Thyroid gland (tissue), 4 donors: Measurements from ENCODE around the gene ANGPTL5. TPM values are rescaled to one million over a fixed set of nuclear protein-coding genes. Genes with fewer than 3 reads are reported as not detected.

Experiments used
- DNase-seq, 2 donors: peaks; one replicate each; pipeline ENCODE4 v3.0.0-alpha.2; 2019
- H3K27ac ChIP-seq, 3 donors: fragments of 200-600 bp; sonication (generic); 1 replicate in 2 of 3; 2 replicates in 1 of 3; pipeline ENCODE4 v1.5.1; 2016 to 2019; ENCODE audit warnings: mild to moderate bottlenecking in 1 of 3, moderate library complexity in 1 of 3
- H3K27me3 ChIP-seq: fragments of 200-600 bp; sonication (generic); one replicate; pipeline ENCODE4 v1.5.1; 2019
- H3K36me3 ChIP-seq, 2 donors: fragments of 200-600 bp; sonication (generic); one replicate each; pipeline ENCODE4 v1.5.1; 2016 to 2019
- H3K4me1 ChIP-seq, 2 donors: fragments of 200-600 bp; sonication (generic); one replicate each; pipeline ENCODE4 v1.5.1; 2017 to 2019
- H3K4me3 ChIP-seq, 3 donors: fragments of 200-600 bp; sonication (generic); replicated peaks in 1 of 3; 1 replicate in 2 of 3; 2 replicates in 1 of 3; pipeline ENCODE4 v1.5.1; 2016; ENCODE audit warnings: mild to moderate bottlenecking in 1 of 3
- H3K9me3 ChIP-seq: fragments of 200-600 bp; sonication (generic); one replicate; pipeline ENCODE4 v1.5.1; 2017
- CTCF ChIP-seq, 6 experiments: fragments of 200-600 bp in 3 of 6; fragments of 450-650 bp in 3 of 6; sonication (generic) in 3 of 6; IDR thresholded peaks; one replicate each; pipeline ENCODE4 v1.5.1; 2016 to 2019; ENCODE audit warnings: antibody characterized with exemption in 6 of 6, mild to moderate bottlenecking in 2 of 6, inconsistent platforms in 1 of 6, moderate library complexity in 1 of 6
- POLR2A ChIP-seq, 2 donors: fragments of 450-650 bp; IDR thresholded peaks; one replicate each; pipeline ENCODE4 v1.6.1; 2017; ENCODE audit warnings: antibody characterized with exemption in 2 of 2, mild to moderate bottlenecking in 2 of 2, moderate library complexity in 1 of 2
- whole genome bisulfite sequencing, 2 donors: methylation state at CpG; one replicate each; pipeline ENCODE4 v1.1.5; 2017; 5-methylcytosine and 5-hydroxymethylcytosine counted together
- intact Hi-C: fragments of 100-400 bp; cut with DNase I; formaldehyde crosslinking; loops from one replicate; pipeline ENCODE4 v1.15.1; 2023
- total RNA-seq, 4 donors: library from RNA; depleted of rRNA; stranded (reverse); fragments of >200 nt; gene quantifications; one replicate each; pipeline ENCODE4 v1.2.3, GENCODE V29; 2016

The ANGPTL5 gene
- total RNA-seq, 4 donors from 2014 or later, result 0.63 to 2.3 (median 1.2) TPM; not detected in 1

GRCh38 chr11:101907815-101908214, 8.5 kb downstream of the ANGPTL5 start:
- DNase-seq, result no peak
- H3K4me3 ChIP-seq, result no peak overlapping the region
- intact Hi-C loops, result no loop called here
- TF ChIP-seq POLR2A (IDR thresholded peaks at IDR 0.05) (no peak), CTCF (IDR thresholded peaks at IDR 0.05) (no peak)
- H3K27me3 ChIP-seq, result no peaks in the 10 kb centered on the region
- no peaks in the 10 kb centered on the region for H3K4me1 ChIP-seq
- H3K36me3 ChIP-seq, result no peaks in the 10 kb centered on the region
- no peak overlapping the region for H3K27ac ChIP-seq
- H3K9me3 ChIP-seq, result no peaks in the 10 kb centered on the region
- WGBS, 2 donors, result 79 to 81% methylated on average over 1 of the region's 1 CpG

- DNase-seq, result no peak
- no peaks in the 10 kb centered on the region for H3K36me3 ChIP-seq
- no peak for TF ChIP-seq CTCF (IDR thresholded peaks at IDR 0.05)
- TF ChIP-seq POLR2A (IDR thresholded peaks at IDR 0.05), result no peak
- H3K27ac ChIP-seq, result no peak overlapping the region
- no peak overlapping the region for H3K4me3 ChIP-seq
- WGBS, 2 donors, result 78 to 79% methylated on average over 1 of the region's 1 CpG
- no peaks in the 10 kb centered on the region for H3K27me3 ChIP-seq
- no peaks in the 10 kb centered on the region for H3K4me1 ChIP-seq
- no peaks in the 10 kb centered on the region for H3K9me3 ChIP-seq
- intact Hi-C loops, result no loop called here
Observed at GRCh38 chr11:101894505-101894904, 21.8 kb downstream of the ANGPTL5 start.

- intact Hi-C loops, result no loop called here
- DNase-seq, result no peak
- H3K27me3 ChIP-seq, result no peaks in the 10 kb centered on the region
- TF ChIP-seq POLR2A (IDR thresholded peaks at IDR 0.05) (no peak), CTCF (IDR thresholded peaks at IDR 0.05) (no peak)
- H3K4me1 ChIP-seq, result no peaks in the 10 kb centered on the region
- no peaks in the 10 kb centered on the region for H3K9me3 ChIP-seq
- H3K27ac ChIP-seq, result no peak overlapping the region
- no peaks in the 10 kb centered on the region for H3K36me3 ChIP-seq
- 83 to 86% methylated on average over 4 of the region's 4 CpGs for WGBS, 2 donors
- no peak overlapping the region for H3K4me3 ChIP-seq
Observed at GRCh38 chr11:101889767-101890166, 26.6 kb downstream of the ANGPTL5 start.

GRCh38 chr11:101885631-101886030, 30.7 kb downstream of the ANGPTL5 start:
- Histone ChIP-seq H3K9me3 (no peaks in the 10 kb centered on the region), H3K4me3 (no peak overlapping the region), H3K27me3 (no peaks in the 10 kb centered on the region), H3K4me1 (no peaks in the 10 kb centered on the region), H3K27ac (no peak overlapping the region), H3K36me3 (no peaks in the 10 kb centered on the region)
- intact Hi-C loops, result no loop called here
- 87 to 88% methylated on average over 4 of the region's 4 CpGs for WGBS, 2 donors
- no peak for DNase-seq
- TF ChIP-seq POLR2A (IDR thresholded peaks at IDR 0.05) (no peak), CTCF (IDR thresholded peaks at IDR 0.05) (no peak)

GRCh38 chr11:101881586-101881985, 34.7 kb downstream of the ANGPTL5 start:
- DNase-seq, result no peak

More at GRCh38 chr11:101881586-101881985, 34.7 kb downstream of the ANGPTL5 start:
- 70 to 81% methylated on average over 2 of the region's 2 CpGs for WGBS, 2 donors
- Histone ChIP-seq H3K4me3 (no peak overlapping the region), H3K27ac (no peak overlapping the region), H3K4me1 (no peaks in the 10 kb centered on the region), H3K36me3 (no peaks in the 10 kb centered on the region), H3K27me3 (no peaks in the 10 kb centered on the region), H3K9me3 (no peaks in the 10 kb centered on the region)
- TF ChIP-seq POLR2A (IDR thresholded peaks at IDR 0.05) (no peak), CTCF (IDR thresholded peaks at IDR 0.05) (no peak)
- intact Hi-C loops, result no loop called here
